ENCODE data around the gene ANKFN1. TPM values are rescaled to one million over a fixed set of nuclear protein-coding genes. Genes with fewer than 3 reads are reported as not detected.

Gene ANKFN1
- total and polyA plus RNA-seq, 2 of the 13 experiments (the other 11 are each of a cell fraction or from before 2014, with no cell fraction given): not detected

DNA sequence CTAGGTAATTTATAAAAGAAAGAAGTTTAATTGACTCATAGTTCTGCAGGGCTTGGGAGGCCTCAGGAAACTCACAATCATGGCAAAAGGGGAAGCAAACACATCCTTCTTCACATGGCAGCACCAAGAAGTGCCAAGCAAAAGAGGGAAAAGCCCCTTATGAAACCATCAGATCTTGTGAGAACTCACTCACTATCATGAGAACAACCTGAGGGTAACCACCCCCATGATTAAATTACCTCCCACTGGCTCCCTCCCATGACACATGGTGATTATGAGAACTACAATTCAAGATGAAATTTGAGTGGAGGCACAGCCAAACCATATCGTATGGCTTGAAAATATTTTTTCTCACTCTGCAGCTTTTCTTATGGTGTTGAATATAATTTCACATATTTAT is 151.7 kb downstream of the ANKFN1 start (continued):
- TF ChIP-seq, protein P1, sequence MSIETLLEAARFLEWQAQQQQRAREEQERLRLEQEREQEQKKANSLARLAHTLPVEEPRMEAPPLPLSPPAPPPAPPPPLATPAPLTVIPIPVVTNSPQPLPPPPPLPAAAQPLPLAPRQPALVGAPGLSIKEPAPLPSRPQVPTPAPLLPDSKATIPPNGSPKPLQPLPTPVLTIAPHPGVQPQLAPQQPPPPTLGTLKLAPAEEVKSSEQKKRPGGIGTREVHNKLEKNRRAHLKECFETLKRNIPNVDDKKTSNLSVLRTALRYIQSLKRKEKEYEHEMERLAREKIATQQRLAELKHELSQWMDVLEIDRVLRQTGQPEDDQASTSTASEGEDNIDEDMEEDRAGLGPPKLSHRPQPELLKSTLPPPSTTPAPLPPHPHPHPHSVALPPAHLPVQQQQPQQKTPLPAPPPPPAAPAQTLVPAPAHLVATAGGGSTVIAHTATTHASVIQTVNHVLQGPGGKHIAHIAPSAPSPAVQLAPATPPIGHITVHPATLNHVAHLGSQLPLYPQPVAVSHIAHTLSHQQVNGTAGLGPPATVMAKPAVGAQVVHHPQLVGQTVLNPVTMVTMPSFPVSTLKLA (IDR thresholded peaks at IDR 0.05): no peak
- TF ChIP-seq HOXA5 (CRISPR knock-in tag; IDR thresholded peaks at IDR 0.05): no peak
- TF ChIP-seq KIAA2018 (CRISPR knock-in tag; IDR thresholded peaks at IDR 0.05; ENCODE audit: borderline replicate concordance): no peak
- TF ChIP-seq AGO2 (optimal IDR thresholded peaks at IDR 0.05; ENCODE audit: low read depth, low read length): no peak
- TF ChIP-seq PHF5A (CRISPR knock-in tag; IDR thresholded peaks at IDR 0.05; ENCODE audit: low read depth, unreplicated experiment): no peak
- no peak for TF ChIP-seq ZNF660 (CRISPR knock-in tag; IDR thresholded peaks at IDR 0.05; ENCODE audit: borderline replicate concordance, low read depth)
- no peak for TF ChIP-seq HNRNPK (IDR thresholded peaks at IDR 0.05; ENCODE audit: low read depth, low read length, poor library complexity, severe bottlenecking)
- no peak for TF ChIP-seq ZNF841 (CRISPR knock-in tag; IDR thresholded peaks at IDR 0.05; ENCODE audit: borderline replicate concordance)
- TF ChIP-seq EHMT2 (IDR thresholded peaks at IDR 0.05; ENCODE audit: borderline replicate concordance, low read depth, low read length): no peak

Data from HepG2 (cell line).